ENCODE results near the gene FSIP1.

DNA sequence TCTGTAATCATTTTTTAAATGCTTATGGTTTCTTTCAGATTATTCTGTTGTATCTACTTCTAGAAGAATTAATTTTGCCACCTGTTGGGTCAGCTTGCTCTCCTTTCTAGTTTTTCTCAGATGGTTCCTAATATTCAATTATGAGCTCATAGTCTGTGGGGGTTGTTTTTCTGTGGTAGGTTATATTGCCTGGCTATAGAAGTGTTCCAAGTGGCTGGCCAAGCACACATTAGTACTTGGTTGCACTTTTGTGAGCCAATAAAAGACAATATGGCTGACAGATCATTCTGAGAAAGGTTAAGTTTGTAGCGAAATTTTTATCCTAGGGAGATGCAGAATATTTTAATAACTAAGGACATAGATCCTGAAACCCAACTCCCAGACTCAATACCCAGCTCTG is 31.8 kb upstream of the FSIP1 start:
- TF ChIP-seq, protein P1, sequence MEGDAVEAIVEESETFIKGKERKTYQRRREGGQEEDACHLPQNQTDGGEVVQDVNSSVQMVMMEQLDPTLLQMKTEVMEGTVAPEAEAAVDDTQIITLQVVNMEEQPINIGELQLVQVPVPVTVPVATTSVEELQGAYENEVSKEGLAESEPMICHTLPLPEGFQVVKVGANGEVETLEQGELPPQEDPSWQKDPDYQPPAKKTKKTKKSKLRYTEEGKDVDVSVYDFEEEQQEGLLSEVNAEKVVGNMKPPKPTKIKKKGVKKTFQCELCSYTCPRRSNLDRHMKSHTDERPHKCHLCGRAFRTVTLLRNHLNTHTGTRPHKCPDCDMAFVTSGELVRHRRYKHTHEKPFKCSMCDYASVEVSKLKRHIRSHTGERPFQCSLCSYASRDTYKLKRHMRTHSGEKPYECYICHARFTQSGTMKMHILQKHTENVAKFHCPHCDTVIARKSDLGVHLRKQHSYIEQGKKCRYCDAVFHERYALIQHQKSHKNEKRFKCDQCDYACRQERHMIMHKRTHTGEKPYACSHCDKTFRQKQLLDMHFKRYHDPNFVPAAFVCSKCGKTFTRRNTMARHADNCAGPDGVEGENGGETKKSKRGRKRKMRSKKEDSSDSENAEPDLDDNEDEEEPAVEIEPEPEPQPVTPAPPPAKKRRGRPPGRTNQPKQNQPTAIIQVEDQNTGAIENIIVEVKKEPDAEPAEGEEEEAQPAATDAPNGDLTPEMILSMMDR (IDR thresholded peaks at IDR 0.05; ENCODE audit: low read length), result no peak
- no peak for TF ChIP-seq EZH2 (IDR thresholded peaks at IDR 0.05; ENCODE audit: borderline replicate concordance, low read length)
